Esophagus mucosa (tissue), 1 donor: ENCODE results near the gene ATXN7. TPM values are rescaled to one million over a fixed set of nuclear protein-coding genes. Genes with fewer than 3 reads are reported as not detected.

ENCODE experiments used
- ATAC-seq: fragments of 200-7000 bp; cut with Tn5 transposase; one replicate; pipeline ENCODE4 v1.9.1; 2020
- total RNA-seq: library from RNA; stranded (reverse); gene quantifications from one replicate; pipeline ENCODE4 v1.2.4, GENCODE V29; 2023
- donor health status: DM: yes; HTN: yes; CAD: no.

Gene ATXN7, protein sequence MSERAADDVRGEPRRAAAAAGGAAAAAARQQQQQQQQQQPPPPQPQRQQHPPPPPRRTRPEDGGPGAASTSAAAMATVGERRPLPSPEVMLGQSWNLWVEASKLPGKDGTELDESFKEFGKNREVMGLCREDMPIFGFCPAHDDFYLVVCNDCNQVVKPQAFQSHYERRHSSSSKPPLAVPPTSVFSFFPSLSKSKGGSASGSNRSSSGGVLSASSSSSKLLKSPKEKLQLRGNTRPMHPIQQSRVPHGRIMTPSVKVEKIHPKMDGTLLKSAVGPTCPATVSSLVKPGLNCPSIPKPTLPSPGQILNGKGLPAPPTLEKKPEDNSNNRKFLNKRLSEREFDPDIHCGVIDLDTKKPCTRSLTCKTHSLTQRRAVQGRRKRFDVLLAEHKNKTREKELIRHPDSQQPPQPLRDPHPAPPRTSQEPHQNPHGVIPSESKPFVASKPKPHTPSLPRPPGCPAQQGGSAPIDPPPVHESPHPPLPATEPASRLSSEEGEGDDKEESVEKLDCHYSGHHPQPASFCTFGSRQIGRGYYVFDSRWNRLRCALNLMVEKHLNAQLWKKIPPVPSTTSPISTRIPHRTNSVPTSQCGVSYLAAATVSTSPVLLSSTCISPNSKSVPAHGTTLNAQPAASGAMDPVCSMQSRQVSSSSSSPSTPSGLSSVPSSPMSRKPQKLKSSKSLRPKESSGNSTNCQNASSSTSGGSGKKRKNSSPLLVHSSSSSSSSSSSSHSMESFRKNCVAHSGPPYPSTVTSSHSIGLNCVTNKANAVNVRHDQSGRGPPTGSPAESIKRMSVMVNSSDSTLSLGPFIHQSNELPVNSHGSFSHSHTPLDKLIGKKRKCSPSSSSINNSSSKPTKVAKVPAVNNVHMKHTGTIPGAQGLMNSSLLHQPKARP
- 21.9 TPM for total RNA-seq

DNA sequence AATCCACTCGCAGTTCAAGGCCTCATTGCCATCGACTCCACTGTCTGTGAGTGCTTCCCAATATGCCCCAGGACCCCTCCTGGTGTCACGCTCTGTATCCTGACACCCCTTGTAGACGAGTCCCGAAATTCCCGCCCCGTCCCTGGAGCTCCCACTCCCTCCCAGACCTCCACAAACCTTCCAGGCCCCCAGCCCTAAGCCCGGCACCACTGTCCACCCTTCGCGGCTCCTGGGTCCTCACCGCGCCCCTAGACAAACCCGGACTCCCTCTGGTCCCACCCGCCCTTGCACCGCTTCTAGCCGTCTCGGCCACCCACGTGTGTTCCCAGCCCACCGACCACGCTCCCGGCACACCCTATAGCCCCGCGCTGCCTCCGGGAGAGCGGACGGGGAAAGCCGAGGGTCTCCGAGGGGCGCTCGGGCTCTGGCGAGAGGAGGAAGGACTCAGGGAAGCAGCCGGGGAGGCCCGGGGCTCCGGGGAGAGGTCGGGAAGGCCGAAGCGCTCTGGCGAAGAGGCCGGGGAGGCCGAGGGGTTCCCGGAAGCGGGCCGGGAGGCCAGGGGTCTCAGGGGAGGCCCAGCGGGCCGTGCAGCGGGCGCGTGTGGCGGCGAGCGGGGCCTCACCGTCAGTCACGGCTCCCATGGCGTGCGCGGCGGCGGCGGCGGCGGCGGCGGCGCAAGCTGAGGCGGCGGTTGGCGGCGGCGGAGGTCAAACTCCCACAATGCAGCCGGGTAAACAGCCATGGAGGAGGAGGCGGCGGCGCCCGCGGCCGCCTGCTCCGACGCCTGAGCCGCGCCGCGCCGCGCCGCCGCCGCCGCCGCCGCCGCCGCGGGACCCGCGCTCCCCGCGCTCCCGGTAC lies at the start of gene ATXN7, which contains the start of gene THOC7:
Gene ATXN7, plus strand, starts transcription at position 718 of the 858 bp plus-strand sequence. CDS start 48,732 bp downstream, outside the sequence.
Gene THOC7, minus strand, starts transcription at position 656 of the 858 bp plus-strand sequence. Its CDS starts 15 bp downstream, at position 641.
- ATAC-seq: peak; percentile 79

DNA sequence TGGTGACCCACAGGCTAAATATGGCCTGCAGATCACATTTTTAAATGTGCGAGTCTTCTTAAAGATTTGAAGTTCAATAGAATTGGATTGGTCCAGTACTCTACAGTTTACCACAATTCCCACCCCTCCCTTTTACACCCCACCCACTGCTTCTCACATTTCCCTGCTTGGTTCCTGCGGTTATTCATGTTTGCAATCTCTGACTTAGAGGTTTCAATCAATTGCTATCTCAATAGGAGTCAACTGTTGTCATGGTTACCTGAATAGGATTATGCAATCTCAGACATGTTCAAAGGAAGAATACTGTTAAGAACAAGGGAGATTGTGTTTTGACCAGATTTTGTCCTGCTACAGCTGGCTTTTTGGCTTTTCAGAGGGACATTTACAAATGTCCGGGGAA lies 49.4 kb upstream of the ATXN7 start:
- ATAC-seq: no peak

DNA sequence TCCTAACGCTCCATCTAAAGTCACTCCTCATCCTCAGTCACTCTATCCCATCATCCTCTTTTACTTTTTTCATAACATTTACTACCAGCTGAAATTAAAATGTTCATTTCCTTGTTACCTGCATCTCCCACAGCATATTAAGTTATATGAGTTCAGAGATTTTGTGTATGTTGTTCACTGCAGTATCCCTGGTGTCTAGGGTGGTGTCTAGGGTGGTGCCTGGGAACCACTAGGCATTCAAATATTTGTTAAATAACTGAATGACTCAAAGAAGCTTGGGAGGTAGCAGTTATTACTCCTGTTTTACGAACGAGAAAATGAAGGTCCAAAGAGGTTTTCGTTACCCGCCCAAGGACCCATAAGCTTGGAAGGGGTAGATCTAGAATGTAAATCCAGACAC lies 46.4 kb upstream of the ATXN7 start:
- no peak for ATAC-seq

DNA sequence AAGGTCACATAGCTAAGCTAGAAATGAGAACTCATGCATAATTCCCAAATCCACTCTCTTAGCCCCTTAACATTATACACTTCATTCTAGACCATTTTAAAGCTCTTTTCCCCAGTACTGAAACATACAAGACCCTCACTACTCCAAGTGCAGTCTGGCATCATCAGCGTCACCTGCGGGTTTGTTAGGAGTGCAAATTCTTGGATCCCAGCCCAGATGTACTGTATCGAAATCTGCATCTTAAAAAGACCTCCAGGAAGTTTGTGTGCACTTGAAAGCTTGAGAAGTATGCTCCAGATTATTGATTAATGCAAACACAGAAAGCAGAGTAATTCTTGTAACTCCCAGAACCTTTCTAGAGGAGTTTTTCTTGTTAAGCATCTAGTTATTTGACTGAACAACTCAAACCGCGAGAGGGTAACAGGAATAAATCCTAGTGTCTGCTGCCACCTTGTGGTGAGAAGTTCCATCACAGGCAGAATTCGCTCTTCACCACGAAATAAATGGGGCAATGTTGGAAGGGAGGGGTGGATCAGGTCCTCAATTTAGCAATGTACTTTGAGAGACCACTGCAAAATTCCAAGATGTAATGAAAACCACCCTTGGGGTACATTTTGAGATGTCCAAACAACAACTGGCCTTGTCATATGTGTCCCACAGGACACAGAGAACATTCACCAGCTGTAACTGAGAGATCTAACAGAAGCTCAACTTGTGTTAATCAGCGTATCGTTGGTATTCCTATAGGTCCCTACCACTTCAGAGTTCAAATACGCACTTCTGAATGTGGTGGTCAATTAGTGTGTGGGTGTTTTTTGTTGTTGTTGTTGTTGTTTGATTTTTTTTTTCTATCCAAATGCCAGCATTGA lies 45.2 kb upstream of the ATXN7 start:
- ATAC-seq: peak; percentile 64

DNA sequence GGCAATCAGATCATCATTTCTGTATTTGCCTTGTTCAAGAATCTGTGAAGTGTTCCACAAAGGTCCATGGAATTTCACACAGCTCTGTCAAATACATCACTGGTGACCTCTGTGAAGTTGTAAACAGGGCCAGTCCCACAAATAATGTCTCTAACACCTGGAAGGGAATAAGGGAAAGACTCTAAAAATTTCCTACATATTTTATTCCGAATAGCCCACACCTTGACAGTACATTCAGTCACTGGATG lies 44.6 kb upstream of the ATXN7 start, which contains the start of gene C3orf49:
Gene C3orf49, plus strand, starts transcription at position 149 of the 248 bp plus-strand sequence. CDS start 173 bp downstream, outside the sequence.
- ATAC-seq: no peak

DNA sequence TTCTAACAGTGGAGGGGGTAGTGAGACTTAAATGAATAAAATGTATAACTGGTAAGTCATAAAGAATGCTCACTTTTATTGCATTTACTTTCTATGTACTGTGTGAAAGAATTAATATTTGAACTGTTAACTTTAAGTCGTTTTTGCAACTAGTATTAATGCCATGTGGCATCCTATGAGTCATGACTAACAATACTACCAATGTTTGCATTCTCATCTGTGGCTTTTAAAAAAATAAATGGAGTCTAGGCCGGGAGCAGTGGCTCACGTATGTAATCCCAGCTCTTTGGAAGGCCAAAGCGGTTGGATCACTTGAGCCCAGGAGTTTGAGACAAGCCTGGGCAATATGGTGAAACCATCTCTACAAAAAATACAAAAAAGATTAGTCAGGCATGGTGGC lies 39.4 kb upstream of the ATXN7 start:
- ATAC-seq: peak; percentile 94

DNA sequence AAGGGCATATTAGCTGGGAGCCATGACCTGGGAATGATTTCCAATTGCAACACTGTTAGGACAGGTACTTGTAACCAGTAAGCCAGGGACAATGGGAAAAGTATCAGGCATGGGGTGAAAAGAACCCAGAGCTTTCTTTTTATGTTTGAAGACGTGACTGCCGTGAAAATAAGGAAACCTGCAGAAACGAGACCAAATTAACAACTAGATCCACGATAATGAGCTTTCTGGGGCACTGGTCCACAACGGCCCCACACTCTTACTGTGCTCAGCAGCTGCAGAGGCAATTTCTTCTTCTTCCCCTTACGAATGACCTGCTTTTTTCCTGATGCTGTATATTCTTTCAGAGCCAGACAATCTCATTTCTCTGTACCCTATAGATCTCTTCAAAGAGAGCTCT lies 33.1 kb upstream of the ATXN7 start:
- peak; percentile 23 for ATAC-seq

DNA sequence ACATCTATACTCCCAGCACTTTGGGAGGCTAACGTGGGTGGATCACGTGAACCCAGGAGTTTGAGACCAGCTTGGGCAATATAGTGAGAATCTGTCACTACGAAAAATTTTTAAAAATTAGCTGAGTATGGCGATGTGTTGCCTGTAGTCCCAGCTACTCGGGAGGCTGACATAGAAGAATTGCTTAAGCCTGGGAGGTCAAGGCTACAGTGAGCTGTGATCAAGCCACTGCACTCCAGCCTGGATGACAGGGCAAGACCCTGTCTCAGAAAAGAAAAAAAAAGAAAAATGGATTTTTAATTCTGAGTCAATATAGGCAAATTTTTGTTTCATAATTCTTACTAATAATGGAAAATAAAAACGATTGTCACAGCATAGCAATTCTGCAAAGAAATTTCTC lies 31.3 kb upstream of the ATXN7 start:
- ATAC-seq: no peak

DNA sequence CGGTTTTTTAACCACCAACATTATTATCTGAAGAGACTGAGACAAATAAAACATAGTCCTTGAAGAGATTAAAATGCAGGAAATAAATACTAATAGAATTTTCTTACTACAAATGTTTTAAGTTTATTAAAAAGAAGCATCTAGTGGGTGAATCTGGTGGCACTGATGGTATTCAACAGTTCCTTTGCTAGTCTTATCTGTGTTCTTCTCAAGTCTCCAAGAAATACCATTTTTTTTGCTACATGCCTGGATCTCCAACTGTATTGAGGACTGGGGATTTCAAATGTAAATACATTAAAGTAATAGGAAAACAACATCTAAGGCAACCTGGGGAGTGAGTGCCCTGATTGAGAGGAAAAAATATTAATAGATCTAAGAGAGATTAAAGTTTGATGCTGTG lies 22.0 kb upstream of the ATXN7 start:
- ATAC-seq: no peak

DNA sequence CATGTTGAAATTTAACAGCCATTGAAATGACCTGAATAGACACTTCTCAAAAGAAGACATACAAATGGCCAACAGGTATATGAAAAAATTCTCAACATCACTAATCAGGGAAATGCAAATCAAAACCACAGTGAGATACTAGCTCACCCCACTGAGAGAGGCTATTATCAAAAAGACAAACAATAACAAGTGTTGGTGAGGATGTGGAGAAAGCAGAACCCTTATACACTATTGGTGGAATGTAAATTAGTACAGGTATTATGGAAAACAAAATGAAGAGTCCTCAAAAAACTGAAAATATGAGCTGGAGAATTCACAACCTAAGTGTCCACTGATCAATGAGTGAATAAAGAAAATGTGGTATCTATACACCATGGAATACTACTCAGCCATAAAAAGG lies 21.5 kb upstream of the ATXN7 start:
- ATAC-seq: no peak

DNA sequence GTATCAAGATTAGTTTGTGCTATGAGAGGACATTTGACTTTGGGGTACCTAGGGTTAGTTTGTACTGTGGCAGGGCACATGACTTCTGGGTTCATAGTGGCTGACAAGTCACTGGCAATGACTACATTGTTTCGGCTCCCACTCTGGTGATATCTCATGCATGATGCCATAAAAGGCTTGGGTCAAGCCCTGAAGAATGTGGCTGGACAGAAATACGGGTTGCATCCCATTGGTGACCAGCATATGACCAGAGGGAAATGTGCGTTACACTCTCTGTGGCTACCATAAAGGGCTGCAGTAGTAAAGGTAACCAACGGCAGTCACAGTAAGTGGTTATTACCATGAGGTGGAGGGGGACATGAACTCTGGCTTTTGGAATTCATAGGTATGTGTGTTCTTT lies 18.5 kb upstream of the ATXN7 start:
- no peak for ATAC-seq

DNA sequence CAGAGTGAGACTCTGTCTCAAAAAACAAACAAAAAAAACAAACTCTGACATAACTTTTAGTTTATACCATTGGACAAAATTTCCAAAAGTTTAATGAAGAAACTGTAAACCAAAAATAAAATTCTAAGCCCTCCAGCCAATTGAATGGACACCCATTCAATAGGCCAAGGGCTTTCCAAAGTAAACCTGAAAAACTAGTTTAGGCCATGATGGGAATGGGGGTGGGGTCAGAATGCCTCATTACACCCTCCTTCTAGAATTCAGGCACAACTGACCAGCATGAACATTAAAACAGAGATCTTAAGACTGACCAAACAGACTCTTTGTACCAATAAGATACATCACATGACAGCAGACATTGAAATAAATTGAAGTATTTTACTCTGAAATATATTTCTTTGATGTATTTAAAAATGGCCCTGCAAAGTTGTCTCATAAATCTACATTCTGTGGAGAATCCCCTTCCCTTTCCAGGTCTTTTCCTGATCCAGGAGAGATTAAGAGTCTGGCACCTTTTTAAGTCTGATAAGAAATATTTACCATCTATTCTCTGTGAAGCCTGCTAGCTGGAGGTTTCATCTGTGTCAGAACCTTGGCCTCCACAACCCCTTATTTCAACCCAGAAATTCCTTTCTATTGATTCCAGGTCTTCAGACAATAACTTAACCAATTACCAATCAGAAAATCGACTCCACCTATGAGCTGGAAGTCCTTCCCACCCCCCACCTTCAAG lies 15.8 kb upstream of the ATXN7 start:
- ATAC-seq: no peak

DNA sequence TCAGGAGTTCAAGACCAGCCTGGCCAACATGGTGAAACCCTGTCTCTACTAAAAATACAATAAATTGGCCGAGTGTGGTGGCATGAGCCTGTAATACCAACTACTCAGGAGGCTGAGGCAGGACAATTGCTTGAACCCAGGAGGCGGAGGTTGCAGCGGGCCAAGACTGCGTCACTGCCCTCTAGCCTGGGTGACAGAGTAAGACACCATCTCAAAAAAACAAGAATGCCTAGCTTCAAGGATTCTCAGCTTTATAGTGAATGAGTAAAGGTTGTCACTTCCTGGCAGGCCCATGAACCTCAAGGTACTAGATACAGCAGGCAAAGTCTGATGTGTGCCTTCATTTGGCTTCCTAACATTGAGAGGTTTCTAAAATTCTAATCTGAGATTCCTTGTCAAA lies 14.5 kb upstream of the ATXN7 start:
- no peak for ATAC-seq

DNA sequence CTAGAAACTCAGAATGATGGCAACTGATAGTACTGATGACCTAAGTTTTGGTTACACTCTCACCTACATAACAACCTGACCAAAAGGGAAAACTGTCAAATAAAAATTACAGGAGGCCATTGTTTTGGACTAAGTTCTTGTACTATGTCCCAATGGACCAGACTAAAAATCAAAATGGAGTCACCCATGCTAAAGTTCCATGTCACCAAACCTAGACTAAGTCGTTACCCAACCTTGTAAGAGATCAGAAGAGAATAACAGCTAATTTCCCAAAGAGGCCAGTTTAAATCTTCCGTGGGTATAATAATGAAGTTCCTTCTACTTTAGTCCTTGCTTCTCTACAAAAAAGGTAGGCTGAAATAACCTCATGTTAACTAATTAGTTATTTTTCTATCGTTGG lies 12.4 kb upstream of the ATXN7 start:
- no peak for ATAC-seq

DNA sequence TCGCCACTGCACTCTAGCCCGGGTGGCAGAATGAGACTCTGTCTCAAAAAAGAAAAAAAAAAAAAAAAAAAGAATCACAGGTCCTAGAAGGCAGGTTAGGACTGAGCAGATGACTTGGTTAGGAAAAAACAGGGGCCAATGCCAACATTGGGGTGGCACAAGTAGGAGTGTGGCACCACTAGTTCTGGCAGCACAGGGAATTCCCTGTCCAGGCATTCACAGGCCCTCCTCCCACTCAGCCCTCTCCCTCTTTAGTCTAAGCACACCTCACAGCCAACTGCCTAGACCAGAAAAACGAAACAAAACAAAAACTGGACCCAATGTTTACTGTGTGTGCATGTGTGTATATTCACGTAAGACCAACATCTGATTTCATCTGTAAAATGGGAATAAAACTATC lies 10.6 kb upstream of the ATXN7 start:
- no peak for ATAC-seq

DNA sequence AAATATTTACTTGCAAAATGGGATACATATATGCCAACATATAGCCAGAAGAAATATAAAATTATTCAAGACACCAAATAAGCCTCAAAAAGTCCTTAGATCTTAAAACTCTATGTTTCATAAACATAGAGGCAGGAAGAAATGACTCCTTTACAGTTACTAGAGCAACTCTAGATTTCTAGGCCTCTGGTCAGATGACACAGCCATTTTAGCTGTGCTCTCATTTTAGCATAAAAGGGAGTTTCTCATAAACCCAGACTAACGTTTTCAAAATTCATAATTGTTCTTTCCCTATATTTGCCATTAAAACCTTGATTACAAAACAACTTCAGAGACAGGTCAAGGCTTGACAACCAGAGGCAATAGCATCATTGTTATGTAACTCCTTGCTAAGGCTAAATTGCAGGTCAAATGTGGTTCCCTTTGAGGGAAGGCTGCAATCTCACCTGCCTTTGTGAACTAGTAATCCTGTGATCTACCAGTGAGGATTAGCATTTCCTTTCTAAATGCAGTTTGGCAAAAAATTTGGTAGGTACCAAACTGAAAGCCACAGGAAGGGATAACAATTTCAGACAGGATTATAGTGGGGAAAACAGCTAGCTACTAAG lies 8.2 kb upstream of the ATXN7 start:
- ATAC-seq: no peak

DNA sequence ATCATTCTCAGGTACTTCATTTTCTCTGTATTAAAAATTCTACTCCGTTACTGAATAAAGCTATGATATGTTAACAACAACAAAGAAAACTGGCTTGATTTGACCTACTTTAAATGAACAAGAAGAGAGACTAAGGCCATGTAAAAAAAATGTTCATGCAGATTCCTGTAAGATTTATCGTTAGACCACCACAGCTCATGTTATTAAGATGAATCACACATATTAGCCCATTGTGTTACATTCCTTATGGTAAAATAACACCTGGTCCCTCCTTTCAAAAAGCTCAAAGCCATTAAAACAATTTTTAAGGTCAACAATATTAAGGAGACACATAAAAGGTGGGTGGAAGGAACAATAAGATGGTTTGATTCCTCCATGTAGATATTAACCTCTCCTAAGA lies 6.4 kb upstream of the ATXN7 start:
- no peak for ATAC-seq

DNA sequence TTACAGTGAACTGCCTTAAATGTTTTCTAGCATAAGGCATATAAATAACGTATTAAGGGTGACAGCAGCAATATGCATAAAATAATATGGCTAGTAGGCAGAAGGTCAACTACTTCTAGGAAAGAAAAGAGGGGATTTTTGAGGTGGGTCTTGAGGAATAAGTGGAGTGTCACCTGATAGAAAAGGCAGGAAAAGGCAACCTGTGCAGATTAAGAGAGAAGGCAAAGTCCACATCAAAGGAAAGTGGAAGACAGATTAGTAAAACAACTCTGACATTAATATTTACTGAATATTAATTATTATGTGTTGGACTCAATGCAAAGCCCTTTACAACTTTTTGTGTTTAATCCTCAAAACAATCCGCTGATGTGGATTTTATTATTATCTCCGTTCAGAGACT lies 2.9 kb upstream of the ATXN7 start:
- ATAC-seq: no peak

DNA sequence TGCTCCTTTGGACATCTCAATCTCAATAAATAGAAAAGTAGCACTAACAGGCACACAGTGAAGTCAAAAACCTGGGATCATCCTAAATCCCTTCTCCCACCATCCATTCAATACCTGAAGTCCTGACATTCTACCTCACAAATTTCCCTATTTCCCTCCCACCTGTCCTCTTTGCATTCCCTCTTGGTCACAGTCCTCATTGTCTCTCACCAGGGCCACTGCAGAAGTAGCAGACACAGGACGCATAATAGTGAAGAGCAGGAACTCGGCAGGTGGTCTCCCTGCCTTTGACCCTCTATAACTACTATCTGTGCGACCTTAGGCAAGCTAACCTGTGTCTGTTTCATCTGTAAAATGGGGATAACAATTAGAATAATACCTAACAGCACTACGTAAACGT lies 2.4 kb upstream of the ATXN7 start:
- no peak for ATAC-seq

DNA sequence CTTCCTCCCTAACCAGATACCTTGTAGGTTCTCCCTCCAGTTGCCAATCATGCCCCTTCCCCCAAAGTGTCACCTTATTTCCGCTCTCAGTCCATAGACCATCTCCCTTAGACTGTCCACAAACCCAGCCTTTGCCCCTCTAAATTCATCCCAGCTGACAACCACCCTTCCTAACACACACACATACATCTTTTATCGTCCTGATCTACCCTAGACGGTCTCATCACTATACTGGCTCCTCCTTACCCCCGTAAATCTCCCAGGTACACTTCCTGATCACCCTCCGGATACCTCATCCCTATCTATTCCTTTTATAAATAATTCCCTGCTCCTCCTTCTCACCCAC lies 890 bp upstream of the ATXN7 start:
- ATAC-seq: peak; percentile 8
